ENCODE measurements around the gene DPM3.

DNA sequence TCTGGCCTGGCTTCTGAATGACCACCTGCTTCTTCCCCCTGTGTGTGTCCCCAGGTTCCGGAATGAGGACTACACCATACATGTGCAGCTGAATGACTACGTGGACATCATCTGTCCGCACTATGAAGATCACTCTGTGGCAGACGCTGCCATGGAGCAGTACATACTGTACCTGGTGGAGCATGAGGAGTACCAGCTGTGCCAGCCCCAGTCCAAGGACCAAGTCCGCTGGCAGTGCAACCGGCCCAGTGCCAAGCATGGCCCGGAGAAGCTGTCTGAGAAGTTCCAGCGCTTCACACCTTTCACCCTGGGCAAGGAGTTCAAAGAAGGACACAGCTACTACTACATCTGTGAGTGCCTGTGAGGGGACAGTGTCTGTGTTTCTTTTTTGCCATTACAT is 9.0 kb downstream of the DPM3 start:
- TF ChIP-seq CREB1 (CRISPR knock-in tag; IDR thresholded peaks at IDR 0.05), result no peak
- TF ChIP-seq, protein P1, sequence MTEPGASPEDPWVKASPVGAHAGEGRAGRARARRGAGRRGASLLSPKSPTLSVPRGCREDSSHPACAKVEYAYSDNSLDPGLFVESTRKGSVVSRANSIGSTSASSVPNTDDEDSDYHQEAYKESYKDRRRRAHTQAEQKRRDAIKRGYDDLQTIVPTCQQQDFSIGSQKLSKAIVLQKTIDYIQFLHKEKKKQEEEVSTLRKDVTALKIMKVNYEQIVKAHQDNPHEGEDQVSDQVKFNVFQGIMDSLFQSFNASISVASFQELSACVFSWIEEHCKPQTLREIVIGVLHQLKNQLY (CRISPR knock-in tag; IDR thresholded peaks at IDR 0.05), result no peak
- TF ChIP-seq, protein P2, sequence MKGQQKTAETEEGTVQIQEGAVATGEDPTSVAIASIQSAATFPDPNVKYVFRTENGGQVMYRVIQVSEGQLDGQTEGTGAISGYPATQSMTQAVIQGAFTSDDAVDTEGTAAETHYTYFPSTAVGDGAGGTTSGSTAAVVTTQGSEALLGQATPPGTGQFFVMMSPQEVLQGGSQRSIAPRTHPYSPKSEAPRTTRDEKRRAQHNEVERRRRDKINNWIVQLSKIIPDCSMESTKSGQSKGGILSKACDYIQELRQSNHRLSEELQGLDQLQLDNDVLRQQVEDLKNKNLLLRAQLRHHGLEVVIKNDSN (CRISPR knock-in tag; IDR thresholded peaks at IDR 0.05), result no peak
- TF ChIP-seq, protein P3, sequence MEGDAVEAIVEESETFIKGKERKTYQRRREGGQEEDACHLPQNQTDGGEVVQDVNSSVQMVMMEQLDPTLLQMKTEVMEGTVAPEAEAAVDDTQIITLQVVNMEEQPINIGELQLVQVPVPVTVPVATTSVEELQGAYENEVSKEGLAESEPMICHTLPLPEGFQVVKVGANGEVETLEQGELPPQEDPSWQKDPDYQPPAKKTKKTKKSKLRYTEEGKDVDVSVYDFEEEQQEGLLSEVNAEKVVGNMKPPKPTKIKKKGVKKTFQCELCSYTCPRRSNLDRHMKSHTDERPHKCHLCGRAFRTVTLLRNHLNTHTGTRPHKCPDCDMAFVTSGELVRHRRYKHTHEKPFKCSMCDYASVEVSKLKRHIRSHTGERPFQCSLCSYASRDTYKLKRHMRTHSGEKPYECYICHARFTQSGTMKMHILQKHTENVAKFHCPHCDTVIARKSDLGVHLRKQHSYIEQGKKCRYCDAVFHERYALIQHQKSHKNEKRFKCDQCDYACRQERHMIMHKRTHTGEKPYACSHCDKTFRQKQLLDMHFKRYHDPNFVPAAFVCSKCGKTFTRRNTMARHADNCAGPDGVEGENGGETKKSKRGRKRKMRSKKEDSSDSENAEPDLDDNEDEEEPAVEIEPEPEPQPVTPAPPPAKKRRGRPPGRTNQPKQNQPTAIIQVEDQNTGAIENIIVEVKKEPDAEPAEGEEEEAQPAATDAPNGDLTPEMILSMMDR (IDR thresholded peaks at IDR 0.05), result no peak
- TF ChIP-seq, protein P4, sequence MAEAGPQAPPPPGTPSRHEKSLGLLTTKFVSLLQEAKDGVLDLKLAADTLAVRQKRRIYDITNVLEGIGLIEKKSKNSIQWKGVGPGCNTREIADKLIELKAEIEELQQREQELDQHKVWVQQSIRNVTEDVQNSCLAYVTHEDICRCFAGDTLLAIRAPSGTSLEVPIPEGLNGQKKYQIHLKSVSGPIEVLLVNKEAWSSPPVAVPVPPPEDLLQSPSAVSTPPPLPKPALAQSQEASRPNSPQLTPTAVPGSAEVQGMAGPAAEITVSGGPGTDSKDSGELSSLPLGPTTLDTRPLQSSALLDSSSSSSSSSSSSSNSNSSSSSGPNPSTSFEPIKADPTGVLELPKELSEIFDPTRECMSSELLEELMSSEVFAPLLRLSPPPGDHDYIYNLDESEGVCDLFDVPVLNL (CRISPR knock-in tag; IDR thresholded peaks at IDR 0.05; ENCODE audit: borderline replicate concordance, low read depth), result no peak

Data from WTC11 (cell line).